Omental fat pad (tissue), 4 donors: Measurements from ENCODE around the gene ATRN. TPM values are rescaled to one million over a fixed set of nuclear protein-coding genes. Genes with fewer than 3 reads are reported as not detected.

Experiments
- ATAC-seq: fragments of 150-250 bp; one replicate; pipeline ENCODE4 v1.9.1; 2016; ENCODE audit warnings: mild to moderate bottlenecking, moderate library complexity; ENCODE audit not compliant: low FRiP score
- DNase-seq: peaks from one replicate; pipeline ENCODE4 v3.0.0-alpha.2; 2019; ENCODE audit warnings: low spot score
- CTCF ChIP-seq, 3 donors: fragments of 450-650 bp; IDR thresholded peaks; one replicate each; pipeline ENCODE4 v1.5.1; 2016 to 2017; ENCODE audit warnings: antibody characterized with exemption in 3 of 3, mild to moderate bottlenecking in 3 of 3, moderate library complexity in 2 of 3
- total RNA-seq, 4 donors: library from RNA; depleted of rRNA; stranded (reverse); fragments of >200 nt; gene quantifications; one replicate each; pipeline ENCODE4 v1.1.0, GENCODE V29; 2016

ATRN gene
- total RNA-seq, 4 donors from 2014 or later, result 20.2 to 32.9 (median 26.3) TPM

GRCh38 chr20:3452690-3453089 is 18.1 kb upstream of the ATRN start:
- DNase-seq (no peak), ATAC-seq (no peak)
- TF ChIP-seq CTCF (IDR thresholded peaks at IDR 0.05), result no peak

GRCh38 chr20:3454831-3455230 is 16.0 kb upstream of the ATRN start:
- ATAC-seq (no peak), DNase-seq (no peak)
- TF ChIP-seq CTCF (IDR thresholded peaks at IDR 0.05), result no peak

GRCh38 chr20:3456648-3457047 is 14.2 kb upstream of the ATRN start:
- TF ChIP-seq CTCF (IDR thresholded peaks at IDR 0.05), result no peak
- ATAC-seq (no peak), DNase-seq (no peak)

GRCh38 chr20:3459881-3460307 is 10.9 kb upstream of the ATRN start:
- no peak for TF ChIP-seq CTCF (IDR thresholded peaks at IDR 0.05)
- no peak for ATAC-seq
- no peak for DNase-seq

GRCh38 chr20:3461211-3461771 is 9.5 kb upstream of the ATRN start:
- DNase-seq (no peak), ATAC-seq (no peak)
- TF ChIP-seq CTCF (IDR thresholded peaks at IDR 0.05), result no peak

GRCh38 chr20:3461911-3462677 is 8.7 kb upstream of the ATRN start:
- DNase-seq (no peak), ATAC-seq (no peak)
- no peak for TF ChIP-seq CTCF (IDR thresholded peaks at IDR 0.05)

GRCh38 chr20:3464166-3464565 is 6.7 kb upstream of the ATRN start:
- DNase-seq, result no peak
- TF ChIP-seq CTCF (IDR thresholded peaks at IDR 0.05), result no peak
- ATAC-seq, result no peak
